DOHH2 (cell line): ENCODE measurements around the gene TMEM53.

Source experiments
- H3F3A ChIP-seq: fragments of 200-600 bp; sonication (generic), shearing (Covaris generic); 2 replicates; pipeline ENCODE4 v1.6.0; 2016; ENCODE audit warnings: antibody characterized with exemption, mild to moderate bottlenecking; ENCODE audit not compliant: control insufficient read depth, insufficient read depth
- H3K27ac ChIP-seq: fragments of 200-600 bp; sonication (generic); 2 replicates; pipeline ENCODE4 v1.5.1; 2014; ENCODE audit warnings: low read depth, mild to moderate bottlenecking, low read length, moderate library complexity
- H3K27me3 ChIP-seq: fragments of 200-600 bp; sonication (generic); 2 replicates; pipeline ENCODE4 v1.6.1; 2014; ENCODE audit warnings: mild to moderate bottlenecking, low read length, mixed read lengths; ENCODE audit not compliant: control insufficient read depth
- H3K36me3 ChIP-seq: fragments of 200-600 bp; sonication (generic); 2 replicates; pipeline ENCODE4 v1.6.1; 2014; ENCODE audit warnings: mild to moderate bottlenecking, low read length, moderate library complexity, mixed read lengths; ENCODE audit not compliant: control insufficient read depth
- H3K4me1 ChIP-seq: fragments of 200-600 bp; sonication (generic); 2 replicates; pipeline ENCODE4 v1.6.1; 2014; ENCODE audit warnings: mild to moderate bottlenecking, low read length, mixed read lengths; ENCODE audit not compliant: control insufficient read depth
- H3K4me2 ChIP-seq: fragments of 200-600 bp; sonication (generic); 2 replicates; pipeline ENCODE4 v1.6.0; 2014; ENCODE audit warnings: mild to moderate bottlenecking, low read length, moderate library complexity
- H3K4me3 ChIP-seq: fragments of 200-600 bp; sonication (generic); 2 replicates; pipeline ENCODE4 v1.5.1; 2014; ENCODE audit warnings: mild to moderate bottlenecking, low read length, mixed read lengths
- H3K79me2 ChIP-seq: fragments of 200-600 bp; sonication (generic); 2 replicates; pipeline ENCODE4 v1.6.1; 2014; ENCODE audit warnings: mild to moderate bottlenecking, low read length, mixed read lengths; ENCODE audit not compliant: control insufficient read depth
- H3K9me2 ChIP-seq: fragments of 200-600 bp; sonication (generic); replicated peaks from 2 replicates; pipeline ENCODE4 v1.6.1; 2014; ENCODE audit warnings: mild to moderate bottlenecking, low read length, mixed read lengths; ENCODE audit not compliant: control insufficient read depth
- H3K9me3 ChIP-seq: fragments of 200-600 bp; sonication (generic); 2 replicates; pipeline ENCODE4 v1.6.1; 2014; ENCODE audit warnings: antibody characterized with exemption, low read length, mixed read lengths; ENCODE audit not compliant: control insufficient read depth, insufficient read depth
- H4K20me1 ChIP-seq: fragments of 200-600 bp; sonication (generic); 2 replicates; pipeline ENCODE4 v1.6.0; 2014; ENCODE audit warnings: low read depth, mild to moderate bottlenecking, antibody characterized with exemption, low read length, moderate library complexity; ENCODE audit not compliant: control insufficient read depth, insufficient read depth
- EZH2phosphoT487 ChIP-seq: fragments of 200-600 bp; sonication (generic); IDR thresholded peaks from 2 replicates; pipeline ENCODE4 v1.6.1; 2017; ENCODE audit warnings: borderline replicate concordance, mild to moderate bottlenecking, antibody characterized with exemption, low read length, moderate library complexity, mixed read lengths
- TF ChIP-seq, protein P1 (sequence below): fragments of 200-600 bp; sonication (generic); IDR thresholded peaks from one replicate; pipeline ENCODE4 v1.5.1; 2014; ENCODE audit warnings: antibody characterized with exemption, mild to moderate bottlenecking, low read depth, low read length; ENCODE audit not compliant: poor library complexity, severe bottlenecking

The TMEM53 gene

DNA sequence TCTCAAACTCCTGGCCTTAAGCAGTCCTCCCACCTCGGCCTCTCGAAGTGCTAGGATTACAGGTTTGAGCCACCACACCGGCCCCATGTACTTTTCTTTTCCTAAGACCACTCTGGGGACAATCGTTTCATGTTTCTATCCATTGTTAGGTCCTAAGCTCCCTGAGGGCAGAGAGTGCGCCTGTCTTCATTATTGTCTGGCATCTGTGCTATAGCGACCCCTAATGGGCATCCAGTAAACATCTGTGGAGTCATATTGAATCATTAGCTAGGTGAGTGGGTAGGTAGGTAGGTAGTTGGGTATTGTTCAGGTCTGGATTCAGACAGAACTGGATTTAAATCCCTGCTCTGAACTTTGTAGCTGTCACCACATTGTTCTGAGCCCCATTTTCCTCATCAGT lies 66.1 kb downstream of the TMEM53 start:
- Histone ChIP-seq H3F3A (no peaks in the 10 kb centered on the region), H3K27ac (no peak overlapping the region), H3K4me3 (no peak overlapping the region), H3K4me2 (no peak overlapping the region), H3K9me3 (no peaks in the 10 kb centered on the region), H3K9me2 (no peaks in the 10 kb centered on the region), H4K20me1 (no peaks in the 10 kb centered on the region), H3K27me3 (no peaks in the 10 kb centered on the region), H3K4me1 (no peaks in the 10 kb centered on the region), H3K79me2 (no peaks in the 10 kb centered on the region), H3K36me3 (no peaks in the 10 kb centered on the region)
- TF ChIP-seq EZH2phosphoT487 = no peak
- TF ChIP-seq, protein P1, sequence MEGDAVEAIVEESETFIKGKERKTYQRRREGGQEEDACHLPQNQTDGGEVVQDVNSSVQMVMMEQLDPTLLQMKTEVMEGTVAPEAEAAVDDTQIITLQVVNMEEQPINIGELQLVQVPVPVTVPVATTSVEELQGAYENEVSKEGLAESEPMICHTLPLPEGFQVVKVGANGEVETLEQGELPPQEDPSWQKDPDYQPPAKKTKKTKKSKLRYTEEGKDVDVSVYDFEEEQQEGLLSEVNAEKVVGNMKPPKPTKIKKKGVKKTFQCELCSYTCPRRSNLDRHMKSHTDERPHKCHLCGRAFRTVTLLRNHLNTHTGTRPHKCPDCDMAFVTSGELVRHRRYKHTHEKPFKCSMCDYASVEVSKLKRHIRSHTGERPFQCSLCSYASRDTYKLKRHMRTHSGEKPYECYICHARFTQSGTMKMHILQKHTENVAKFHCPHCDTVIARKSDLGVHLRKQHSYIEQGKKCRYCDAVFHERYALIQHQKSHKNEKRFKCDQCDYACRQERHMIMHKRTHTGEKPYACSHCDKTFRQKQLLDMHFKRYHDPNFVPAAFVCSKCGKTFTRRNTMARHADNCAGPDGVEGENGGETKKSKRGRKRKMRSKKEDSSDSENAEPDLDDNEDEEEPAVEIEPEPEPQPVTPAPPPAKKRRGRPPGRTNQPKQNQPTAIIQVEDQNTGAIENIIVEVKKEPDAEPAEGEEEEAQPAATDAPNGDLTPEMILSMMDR = peak; percentile 64

GRCh38 chr1:44606701-44607281 lies 67.5 kb downstream of the TMEM53 start:
- no peaks in the 10 kb centered on the region for H3K79me2 ChIP-seq
- H3K9me3 ChIP-seq = no peaks in the 10 kb centered on the region
- H4K20me1 ChIP-seq = no peaks in the 10 kb centered on the region
- no peaks in the 10 kb centered on the region for H3K9me2 ChIP-seq
- H3K4me2 ChIP-seq = no peak overlapping the region
- H3K4me1 ChIP-seq = no peaks in the 10 kb centered on the region
- H3K27me3 ChIP-seq = peaks cover 4% of the 10 kb centered on the region; the same call in 1 of the 2 replicates
- no peaks in the 10 kb centered on the region for H3F3A ChIP-seq
- no peak overlapping the region for H3K27ac ChIP-seq
- no peak for TF ChIP-seq EZH2phosphoT487
- TF ChIP-seq, protein P1 = no peak
- no peaks in the 10 kb centered on the region for H3K36me3 ChIP-seq
- H3K4me3 ChIP-seq = no peak overlapping the region

DNA sequence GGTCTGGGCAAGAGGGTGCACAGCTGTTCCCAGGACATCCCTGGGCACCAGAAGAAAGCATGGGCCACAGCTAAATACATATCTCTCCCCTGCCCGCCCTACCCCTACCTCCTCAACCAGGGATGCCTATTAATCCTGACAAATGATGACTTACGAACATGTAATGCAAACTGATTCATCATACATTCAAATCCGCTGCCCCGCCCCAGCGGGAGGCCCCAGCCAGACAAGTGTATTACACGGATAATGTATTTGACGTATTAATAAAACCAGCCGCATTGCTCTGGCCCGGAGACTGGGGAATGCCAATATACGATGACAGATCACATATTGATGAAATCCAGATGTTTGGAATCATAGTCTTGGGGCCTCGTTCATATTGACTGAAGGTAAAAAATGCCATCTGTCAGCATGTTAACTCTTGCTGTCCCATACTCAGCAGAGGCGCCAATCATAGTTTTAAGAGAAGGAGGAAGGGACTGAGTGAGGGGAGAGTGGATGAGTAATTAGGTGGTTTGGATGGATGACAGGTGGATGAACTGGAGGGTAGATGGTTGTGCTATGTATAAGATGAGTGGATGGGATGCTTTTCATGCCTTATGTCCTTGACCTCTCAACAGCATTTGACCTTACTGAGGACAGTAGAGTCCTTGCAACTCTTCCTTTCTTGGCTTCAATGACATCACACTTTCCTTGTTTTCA lies 68.2 kb downstream of the TMEM53 start:
- Histone ChIP-seq H3K36me3 (no peaks in the 10 kb centered on the region), H3K9me3 (no peaks in the 10 kb centered on the region), H3K4me2 (no peak overlapping the region), H3K4me3 (no peak overlapping the region), H3K9me2 (no peaks in the 10 kb centered on the region), H3K27me3 (peaks cover 7% of the 10 kb centered on the region; the same call in 1 of the 2 replicates), H3K27ac (no peak overlapping the region), H3F3A (no peaks in the 10 kb centered on the region), H4K20me1 (no peaks in the 10 kb centered on the region), H3K79me2 (no peaks in the 10 kb centered on the region), H3K4me1 (no peaks in the 10 kb centered on the region)
- no peak for TF ChIP-seq EZH2phosphoT487
- TF ChIP-seq, protein P1 = no peak
